IMR-90 (cell line): ENCODE measurements around the gene ZNF665. TPM values are rescaled to one million over a fixed set of nuclear protein-coding genes. Genes with fewer than 3 reads are reported as not detected.
"Not testable (repeated sequence)": the region's sequence is repeated elsewhere in the genome, so short reads cannot be mapped to it uniquely, and the experiment has no call there.

Source experiments
- ATAC-seq: fragments of 200-7000 bp; cut with Tn5 transposase; 2 replicates; pipeline ENCODE4 v1.9.1; 2020; ENCODE audit warnings: low read depth, mild to moderate bottlenecking, moderate library complexity
- BruUV-seq: library from RNA; stranded (reverse); fragments of 400-500 nt; replicated peaks from 2 replicates; lab custom pipeline; 2021; lab: Mats Ljungman, UMichigan
- CTCF ChIA-PET: fragments of 300-600 bp; formaldehyde crosslinking; extraction: SDS; loops from one replicate; lab custom pipeline; 2021; ENCODE audit warnings: antibody characterized with exemption; lab: Yijun Ruan, JAX
- POLR2A ChIA-PET: fragments of 300-600 bp; sonication (Branson Sonifier 250); formaldehyde crosslinking; loops from one replicate; lab custom pipeline; 2022; ENCODE audit warnings: antibody characterized with exemption; ENCODE audit not compliant: unreplicated experiment; lab: Charles Lee
- DNase-seq: peaks from one replicate; pipeline ENCODE4 v3.0.0; 2013
- H2AFZ ChIP-seq: replicated peaks from 2 replicates; pipeline ENCODE3; 2013; ENCODE audit warnings: low read length, mild to moderate bottlenecking; ENCODE audit not compliant: poor library complexity
- H2AK5ac ChIP-seq: 2 replicates; pipeline ENCODE4 v1.6.1; 2013; ENCODE audit warnings: low read depth, low read length, inconsistent platforms
- H2AK9ac ChIP-seq: replicated peaks from 2 replicates; pipeline ENCODE3; 2013; ENCODE audit warnings: mild to moderate bottlenecking, low read depth, low read length, moderate library complexity; ENCODE audit not compliant: poor library complexity
- H2BK120ac ChIP-seq: 2 replicates; pipeline ENCODE4 v1.6.1; 2013; ENCODE audit warnings: low read depth, low read length, inconsistent platforms
- H2BK15ac ChIP-seq: 3 replicates; pipeline ENCODE4 v1.6.1; 2013; ENCODE audit warnings: low read depth, low read length, inconsistent platforms
- H2BK20ac ChIP-seq: 2 replicates; pipeline ENCODE4 v1.6.1; 2013; ENCODE audit warnings: low read depth, mild to moderate bottlenecking, inconsistent platforms, low read length, moderate library complexity
- H2BK5ac ChIP-seq: 2 replicates; pipeline ENCODE4 v1.6.1; 2013; ENCODE audit warnings: mild to moderate bottlenecking, low read depth, low read length, inconsistent platforms; ENCODE audit not compliant: poor library complexity, severe bottlenecking
- H3K14ac ChIP-seq: replicated peaks from 2 replicates; pipeline ENCODE4 v1.6.1; 2013; ENCODE audit warnings: low read depth, low read length, inconsistent platforms
- H3K18ac ChIP-seq: 2 replicates; pipeline ENCODE4 v1.6.1; 2013; ENCODE audit warnings: low read depth, low read length, control low read depth
- H3K23ac ChIP-seq: 2 replicates; pipeline ENCODE4 v1.6.1; 2013; ENCODE audit warnings: low read depth, low read length, inconsistent platforms
- H3K27ac ChIP-seq: 2 replicates; pipeline ENCODE4 v1.5.1; 2013; ENCODE audit warnings: mild to moderate bottlenecking, control low read depth, low read length; ENCODE audit not compliant: insufficient read depth
- H3K27me3 ChIP-seq: 2 replicates; pipeline ENCODE4 v1.6.1; 2013; ENCODE audit warnings: low read length; ENCODE audit not compliant: control insufficient read depth, insufficient read depth
- H3K36me3 ChIP-seq: 2 replicates; pipeline ENCODE4 v1.6.1; 2013; ENCODE audit warnings: low read length, mixed read lengths; ENCODE audit not compliant: control insufficient read depth, insufficient read depth
- H3K4ac ChIP-seq: 2 replicates; pipeline ENCODE4 v1.6.1; 2013; ENCODE audit warnings: low read depth, low read length, inconsistent platforms
- H3K4me1 ChIP-seq: 2 replicates; pipeline ENCODE4 v1.6.1; 2013; ENCODE audit warnings: low read length, mixed read lengths; ENCODE audit not compliant: control insufficient read depth, insufficient read depth
- H3K4me2 ChIP-seq: 2 replicates; pipeline ENCODE4 v1.6.1; 2013; ENCODE audit warnings: low read depth, mild to moderate bottlenecking, control low read depth, low read length, moderate library complexity
- H3K4me3 ChIP-seq: 2 replicates; pipeline ENCODE4 v1.5.1; 2013; ENCODE audit warnings: low read depth, mild to moderate bottlenecking, control low read depth, low read length, moderate library complexity; ENCODE audit not compliant: insufficient read depth
- H3K56ac ChIP-seq: 2 replicates; pipeline ENCODE4 v1.6.1; 2013; ENCODE audit warnings: low read length, inconsistent platforms; ENCODE audit not compliant: insufficient read depth; ENCODE audit errors: extremely low read depth
- H3K79me1 ChIP-seq, 2 experiments: 2 replicates each; pipeline ENCODE4 v1.6.1; 2013; ENCODE audit warnings: low read length in 2 of 2, inconsistent platforms in 1 of 2, low read depth in 1 of 2
- H3K9ac ChIP-seq: 2 replicates; pipeline ENCODE4 v1.6.1; 2013; ENCODE audit warnings: low read depth, low read length, control low read depth
- H3K9me1 ChIP-seq: 2 replicates; pipeline ENCODE4 v1.6.1; 2013; ENCODE audit warnings: low read length, inconsistent platforms; ENCODE audit not compliant: insufficient read depth
- H3K9me3 ChIP-seq: 2 replicates; pipeline ENCODE4 v1.6.1; 2013; ENCODE audit warnings: low read length; ENCODE audit not compliant: control insufficient read depth, insufficient read depth
- H4K20me1 ChIP-seq: 2 replicates; pipeline ENCODE4 v1.6.1; 2013; ENCODE audit warnings: low read length, inconsistent platforms; ENCODE audit not compliant: insufficient read depth
- H4K5ac ChIP-seq: 2 replicates; pipeline ENCODE4 v1.6.1; 2013; ENCODE audit warnings: mild to moderate bottlenecking, low read depth, low read length, control low read depth
- H4K8ac ChIP-seq, 2 experiments: 2 replicates each; pipeline ENCODE4 v1.6.1; 2013; ENCODE audit warnings: low read depth in 2 of 2, low read length in 2 of 2, control low read depth in 1 of 2, inconsistent platforms in 1 of 2
- H4K91ac ChIP-seq: 2 replicates; pipeline ENCODE4 v1.6.1; 2013; ENCODE audit warnings: low read depth, low read length, inconsistent platforms; ENCODE audit not compliant: insufficient read depth
- CHD1 ChIP-seq: IDR thresholded peaks from 2 replicates; pipeline ENCODE4 v1.6.1; 2012; ENCODE audit warnings: low read depth, low read length, improper control_type of control experiment
- MXI1 ChIP-seq: IDR thresholded peaks from 2 replicates; pipeline ENCODE4 v1.6.1; 2012; ENCODE audit warnings: low read depth, mild to moderate bottlenecking, low read length, moderate library complexity, borderline replicate concordance
- RFX5 ChIP-seq: IDR thresholded peaks from 2 replicates; pipeline ENCODE4 v1.8.0; 2012; ENCODE audit warnings: low read depth, mild to moderate bottlenecking, low read length, moderate library complexity
- WGBS, 2 experiments: methylation state at CpG; one replicate each; pipeline versions ENCODE4 v1.1.5 to v1.1.7; 2013; ENCODE audit warnings: missing lambda C conversion rate in 2 of 2; ENCODE audit not compliant: insufficient read length in 1 of 2; ENCODE audit errors: extremely low coverage in 2 of 2; 5-methylcytosine and 5-hydroxymethylcytosine counted together
- dilution Hi-C: fragments of 300-500 bp; cut with HindIII; formaldehyde crosslinking; loops from one replicate; pipeline ENCODE4 v1.14.3; 2018; ENCODE audit warnings: low sequenced_read_pairs; ENCODE audit not compliant: unreplicated experiment
- in situ Hi-C: fragments of 300-500 bp; cut with MboI; formaldehyde crosslinking; loops from 3 replicates; pipeline ENCODE4 v1.14.3; 2019; ENCODE audit warnings: low sequenced_read_pairs, inconsistent platforms, mixed read lengths
- intact Hi-C: fragments of 100-400 bp; cut with micrococcal nuclease; formaldehyde crosslinking; loops from 2 replicates; pipeline ENCODE4 v1.10.0; 2022
- polyA plus RNA-seq, 3 experiments: library from polyadenylated mRNA; depleted of rRNA; stranded (reverse); fragments of >200 nt; gene quantifications; 2 replicates each; pipeline ENCODE4 v1.2.3, GENCODE V29; 2012; ENCODE audit warnings: low replicate concordance in 1 of 3
- total RNA-seq: library from RNA; depleted of rRNA; stranded (reverse); fragments of >200 nt; gene quantifications from 2 replicates; pipeline ENCODE4 v1.2.3, GENCODE V29; 2012

Gene ZNF665
- total and polyA plus RNA-seq, 2 of the 4 experiments (the other 2 are of a cell fraction) = 2.0 to 3.0 TPM

- no peak for TF ChIP-seq MXI1
- no peak for TF ChIP-seq CHD1
Measured at GRCh38 chr19:53193535-53194222, 521 bp upstream of the ZNF665 start (continued).

GRCh38 chr19:53190253-53190652 lies 2.9 kb downstream of the ZNF665 start:
- Histone ChIP-seq H4K5ac (no peak overlapping the region), H2BK15ac (no peak overlapping the region), H2AFZ (no peak overlapping the region), H3K27ac (no peak overlapping the region), H3K4ac (no peak overlapping the region), H2AK5ac (no peak overlapping the region), H2BK20ac (no peak overlapping the region), H2BK5ac (no peak overlapping the region), H4K8ac (no peak overlapping the region), H4K91ac (no peak overlapping the region), H3K79me1 (peaks cover 8 to 12% of the 10 kb centered on the region in 2 experiments; a peak in 3 of 4 replicates), H3K36me3 (peaks cover 8% of the 10 kb centered on the region), H3K14ac (no peak overlapping the region), H3K27me3 (no peaks in the 10 kb centered on the region), H3K4me2 (no peak overlapping the region), H3K9me1 (no peaks in the 10 kb centered on the region), H3K9ac (no peak overlapping the region), H3K56ac (no peak overlapping the region), H2AK9ac (no peak overlapping the region), H3K18ac (no peak overlapping the region), H3K9me3 (peaks cover 2% of the 10 kb centered on the region; the same call in 1 of the 2 replicates), H3K4me3 (no peak overlapping the region), H3K23ac (no peak overlapping the region), H3K4me1 (peaks cover 3% of the 10 kb centered on the region; the same call in 1 of the 2 replicates), H4K20me1 (no peaks in the 10 kb centered on the region), H2BK120ac (no peak overlapping the region)
- ATAC-seq (no peak), DNase-seq (no peak)
- dilution Hi-C loops (no loop called here), intact Hi-C loops (loop anchor here (10.0 kb wide), 5 partner anchors 195 to 835 kb away; partner anchors contain the start of gene ZNF765), in situ Hi-C loops (no loop called here)
- no CpG with 5 or more reads among the region's 3 CpGs for WGBS, 2 experiments
- BruUV-seq = no TSS peak
- TF ChIP-seq RFX5 = no peak
- POLR2A ChIA-PET = no interaction called here
- CTCF ChIA-PET = no interaction called here

GRCh38 chr19:53189691-53190198 lies 3.4 kb downstream of the ZNF665 start:
- H3K14ac ChIP-seq, H3K9ac ChIP-seq, H3K27me3 ChIP-seq, H3K36me3 ChIP-seq, H3K4me2 ChIP-seq, H4K8ac ChIP-seq, H3K18ac ChIP-seq, H3K4ac ChIP-seq, H2AK9ac ChIP-seq, H2BK15ac ChIP-seq, H3K4me1 ChIP-seq, ATAC-seq, H3K4me3 ChIP-seq, H2BK20ac ChIP-seq, in situ Hi-C loops, BruUV-seq, CTCF ChIA-PET, H3K9me3 ChIP-seq, DNase-seq, H2BK5ac ChIP-seq, H4K5ac ChIP-seq, H3K9me1 ChIP-seq, H4K91ac ChIP-seq, H3K56ac ChIP-seq, POLR2A ChIA-PET, H3K23ac ChIP-seq, H2BK120ac ChIP-seq, H2AFZ ChIP-seq, H2AK5ac ChIP-seq, H3K27ac ChIP-seq, H4K20me1 ChIP-seq, dilution Hi-C loops: not testable (repeated sequence)
- intact Hi-C loops = loop anchor here (10.0 kb wide), 6 partner anchors 195 to 835 kb away; partner anchors contain the start of genes ZNF765 and ZNF816
- H3K79me1 ChIP-seq = peaks cover 8 to 12% of the 10 kb centered on the region in 2 experiments; a peak in 3 of 4 replicates
- no CpG with 5 or more reads among the region's 16 CpGs for WGBS, 2 experiments
